HEK293 (cell line): ENCODE measurements around the gene FERMT2.
A peak's percentile ranks its signal among the peaks of the same experiment; 100 is the strongest.

Experiments
- CTCF ChIA-PET: fragments of 350-600 bp; formaldehyde crosslinking; extraction: SDS; loops from one replicate; lab custom pipeline; 2021; ENCODE audit warnings: antibody characterized with exemption; lab: Yijun Ruan, JAX
- POLR2A ChIA-PET: fragments of 300-600 bp; formaldehyde crosslinking; extraction: SDS; loops from one replicate; lab custom pipeline; 2020; ENCODE audit warnings: antibody characterized with exemption, inconsistent platforms; lab: Yijun Ruan, JAX
- H3K27ac ChIP-seq: fragments of 200-500 bp; sonication (Bioruptor generic); 2 replicates; pipeline ENCODE4 v1.5.1; 2014; ENCODE audit warnings: low read depth, low read length, control low read depth, inconsistent platforms; ENCODE audit errors: extremely low read depth
- H3K36me3 ChIP-seq, 2 experiments: fragments of 200-500 bp in 1 of 2; sonication (Bioruptor generic) in 1 of 2; 1 replicate in 1 of 2; 2 replicates in 1 of 2; pipeline ENCODE4 v1.5.1; 2014 to 2017; ENCODE audit warnings: inconsistent platforms in 2 of 2, low read length in 2 of 2; ENCODE audit not compliant: control insufficient read depth in 2 of 2, insufficient read depth in 1 of 2
- H3K4me1 ChIP-seq: fragments of 200-500 bp; sonication (Bioruptor generic); 2 replicates; pipeline ENCODE4 v1.5.1; 2014; ENCODE audit warnings: mild to moderate bottlenecking, low read length, inconsistent platforms; ENCODE audit not compliant: control insufficient read depth, insufficient read depth
- H3K4me3 ChIP-seq: 2 replicates; pipeline ENCODE4 v1.5.1; 2011; ENCODE audit warnings: low read depth, mild to moderate bottlenecking, control low read depth, low read length, moderate library complexity
- H3K9me3 ChIP-seq: fragments of 200-500 bp; sonication (Bioruptor generic); 2 replicates; pipeline ENCODE4 v1.5.1; 2014; ENCODE audit warnings: low read depth, low read length, inconsistent platforms; ENCODE audit not compliant: control insufficient read depth, insufficient read depth
- GLIS1 ChIP-seq: fragments of 450-650 bp; formaldehyde crosslinking; IDR thresholded peaks from 2 replicates; pipeline ENCODE4 v1.5.1; 2016; ENCODE audit warnings: missing biosample characterization, missing genetic modification characterization
- MZF1 ChIP-seq: fragments of 450-650 bp; formaldehyde crosslinking; IDR thresholded peaks from 2 replicates; pipeline ENCODE4 v1.5.1; 2017; ENCODE audit warnings: missing biosample characterization, missing genetic modification characterization, borderline replicate concordance
- PRDM10 ChIP-seq: fragments of 450-650 bp; formaldehyde crosslinking; IDR thresholded peaks from 2 replicates; pipeline ENCODE4 v1.5.1; 2016; ENCODE audit warnings: missing biosample characterization, missing genetic modification characterization
- PRDM4 ChIP-seq: fragments of 450-650 bp; formaldehyde crosslinking; IDR thresholded peaks from 2 replicates; pipeline ENCODE4 v1.5.1; 2017; ENCODE audit warnings: missing biosample characterization, missing genetic modification characterization
- PRDM6 ChIP-seq: fragments of 450-650 bp; formaldehyde crosslinking; IDR thresholded peaks from 2 replicates; pipeline ENCODE4 v1.5.1; 2017; ENCODE audit warnings: missing biosample characterization, missing genetic modification characterization
- SCRT2 ChIP-seq: fragments of 450-650 bp; formaldehyde crosslinking; IDR thresholded peaks from 2 replicates; pipeline ENCODE4 v1.5.1; 2016; ENCODE audit warnings: missing biosample characterization, missing genetic modification characterization
- TCF7L2 ChIP-seq: IDR thresholded peaks from 2 replicates; pipeline ENCODE4 v1.6.1; 2011; ENCODE audit warnings: low read depth, mild to moderate bottlenecking, inconsistent platforms, low read length, moderate library complexity, borderline replicate concordance
- ZBTB17 ChIP-seq: fragments of 450-650 bp; formaldehyde crosslinking; IDR thresholded peaks from 2 replicates; pipeline ENCODE4 v1.5.1; 2016; ENCODE audit warnings: missing biosample characterization, missing genetic modification characterization
- ZEB2 ChIP-seq: fragments of 450-650 bp; formaldehyde crosslinking; IDR thresholded peaks from 2 replicates; pipeline ENCODE4 v1.5.1; 2016; ENCODE audit warnings: missing biosample characterization, missing genetic modification characterization
- ZFHX2 ChIP-seq: fragments of 450-650 bp; formaldehyde crosslinking; conservative IDR thresholded peaks from 2 replicates; pipeline ENCODE4 v1.5.1; 2016; ENCODE audit warnings: missing biosample characterization, missing genetic modification characterization
- ZIC2 ChIP-seq: fragments of 450-650 bp; formaldehyde crosslinking; IDR thresholded peaks from 2 replicates; pipeline ENCODE4 v1.5.1; 2016; ENCODE audit warnings: missing biosample characterization, missing genetic modification characterization
- ZNF10 ChIP-seq: fragments of 450-650 bp; formaldehyde crosslinking; IDR thresholded peaks from 2 replicates; pipeline ENCODE4 v1.5.1; 2017; ENCODE audit warnings: missing biosample characterization, missing genetic modification characterization
- ZNF184 ChIP-seq: fragments of 450-650 bp; IDR thresholded peaks from 2 replicates; pipeline ENCODE4 v1.5.1; 2018; ENCODE audit warnings: missing biosample characterization, mild to moderate bottlenecking, missing genetic modification characterization
- ZNF394 ChIP-seq: fragments of 450-650 bp; formaldehyde crosslinking; IDR thresholded peaks from 2 replicates; pipeline ENCODE4 v1.5.1; 2016; ENCODE audit warnings: missing biosample characterization, missing genetic modification characterization, mild to moderate bottlenecking, moderate library complexity, borderline replicate concordance
- ZNF513 ChIP-seq: fragments of 450-650 bp; IDR thresholded peaks from 2 replicates; pipeline ENCODE4 v1.5.1; 2018; ENCODE audit warnings: missing biosample characterization, missing genetic modification characterization
- ZNF544 ChIP-seq: fragments of 450-650 bp; formaldehyde crosslinking; IDR thresholded peaks from 2 replicates; pipeline ENCODE4 v1.5.0; 2017; ENCODE audit warnings: missing biosample characterization, missing genetic modification characterization
- ZNF623 ChIP-seq: fragments of 450-650 bp; formaldehyde crosslinking; IDR thresholded peaks from 2 replicates; pipeline ENCODE4 v1.5.1; 2016; ENCODE audit warnings: missing biosample characterization, missing genetic modification characterization
- ZNF660 ChIP-seq: fragments of 450-650 bp; IDR thresholded peaks from 2 replicates; pipeline ENCODE4 v1.5.1; 2018; ENCODE audit warnings: missing biosample characterization, mild to moderate bottlenecking, missing genetic modification characterization
- ZNF670 ChIP-seq: fragments of 450-650 bp; formaldehyde crosslinking; IDR thresholded peaks from 2 replicates; pipeline ENCODE4 v1.5.1; 2016; ENCODE audit warnings: missing biosample characterization, missing genetic modification characterization, low read depth
- ZNF677 ChIP-seq: fragments of 450-650 bp; IDR thresholded peaks from 2 replicates; pipeline ENCODE4 v1.5.0; 2018; ENCODE audit warnings: missing biosample characterization, mild to moderate bottlenecking, missing genetic modification characterization, moderate library complexity
- ZNF707 ChIP-seq: fragments of 450-650 bp; formaldehyde crosslinking; IDR thresholded peaks from 2 replicates; pipeline ENCODE4 v1.5.1; 2016; ENCODE audit warnings: missing biosample characterization, missing genetic modification characterization
- ZNF791 ChIP-seq: fragments of 450-650 bp; formaldehyde crosslinking; IDR thresholded peaks from 2 replicates; pipeline ENCODE4 v1.5.1; 2016; ENCODE audit warnings: missing biosample characterization, missing genetic modification characterization
- ZSCAN18 ChIP-seq: fragments of 450-650 bp; formaldehyde crosslinking; IDR thresholded peaks from 2 replicates; pipeline ENCODE4 v1.5.1; 2016; ENCODE audit warnings: missing biosample characterization, missing genetic modification characterization
- ZSCAN23 ChIP-seq: fragments of 450-650 bp; formaldehyde crosslinking; IDR thresholded peaks from 2 replicates; pipeline ENCODE4 v1.5.1; 2016; ENCODE audit warnings: missing biosample characterization, missing genetic modification characterization

FERMT2 gene

GRCh38 chr14:52954346-52955214, 3.7 kb upstream of the FERMT2 start:
- H3K27ac ChIP-seq = peak overlapping the region; percentile 2; the same call in 1 of the 2 replicates

More at GRCh38 chr14:52954346-52955214, 3.7 kb upstream of the FERMT2 start:
- no peaks in the 10 kb centered on the region for H3K9me3 ChIP-seq
- H3K4me1 ChIP-seq = peaks cover 8% of the 10 kb centered on the region; the same call in 1 of the 2 replicates
- no peaks in the 10 kb centered on the region for H3K36me3 ChIP-seq
- ChIA-PET CTCF (no interaction called here), POLR2A (interaction anchor here (0.5 kb wide), 1 partner anchor 252 kb away, joined by 5 read pairs; no protein-coding TSS in a partner anchor)
- TF ChIP-seq ZNF677 (tag by site-specific recombination) (peak; percentile 84), SCRT2 (no peak), ZSCAN18 (no peak), ZNF670 (tag by site-specific recombination) (no peak), MZF1 (tag by site-specific recombination) (peak; percentile 55; the same call in 1 of the 2 replicates), ZBTB17 (tag by site-specific recombination) (0 out of 2 replicates have a peak, but pooled peaks have one; percentile 33), PRDM6 (tag by site-specific recombination) (peak; percentile 46; the same call in 1 of the 2 replicates), ZNF184 (tag by site-specific recombination) (no peak), PRDM4 (tag by site-specific recombination) (peak; percentile 95), ZNF623 (tag by site-specific recombination) (no peak), ZNF513 (tag by site-specific recombination) (no peak), ZEB2 (tag by site-specific recombination) (no peak), ZFHX2 (tag by site-specific recombination) (peak; percentile 42), ZNF544 (tag by site-specific recombination) (no peak), ZNF791 (tag by site-specific recombination) (no peak), ZIC2 (tag by site-specific recombination) (no peak), ZNF10 (tag by site-specific recombination) (no peak), ZNF394 (peak; percentile 27; the same call in 1 of the 2 replicates), ZSCAN23 (tag by site-specific recombination) (no peak), TCF7L2 (peak; percentile 61; the same call in 1 of the 2 replicates), PRDM10 (tag by site-specific recombination) (peak; percentile 65), ZNF660 (0 out of 2 replicates have a peak, but pooled peaks have one; percentile 32), GLIS1 (no peak), ZNF707 (tag by site-specific recombination) (no peak)
- no peak overlapping the region for H3K4me3 ChIP-seq
